ENCODE measurements around the gene A3GALT2. TPM values are rescaled to one million over a fixed set of nuclear protein-coding genes. Genes with fewer than 3 reads are reported as not detected.

A3GALT2 gene
- total RNA-seq, 1 experiment from 2014 or later, result not detected

DNA sequence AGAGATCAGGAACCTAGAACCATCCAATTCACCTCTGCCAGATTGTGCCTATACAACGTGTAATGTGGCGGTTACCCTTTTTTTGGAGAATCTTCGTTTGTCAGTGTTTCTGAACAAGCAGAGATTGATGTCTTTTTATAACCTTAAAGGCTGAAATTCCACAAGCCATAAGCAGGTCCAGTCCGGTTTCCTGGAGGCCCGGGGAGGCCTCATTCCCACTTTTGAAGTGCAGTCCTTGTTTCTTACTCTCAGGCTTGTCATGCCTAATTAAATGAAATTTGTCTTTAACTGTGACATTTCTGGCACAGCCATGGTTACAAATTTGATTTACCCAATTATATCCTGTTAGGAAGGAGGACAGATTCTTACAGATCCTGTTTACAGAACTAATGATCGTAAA is 36.8 kb downstream of the A3GALT2 start:
- Histone ChIP-seq H2AFZ (ENCODE audit: low read length) (no peak overlapping the region), H3K4me2 (ENCODE audit: low read depth, low read length, poor library complexity, severe bottlenecking) (no peak overlapping the region), H3K4me3 (ENCODE audit: low read length) (no peak overlapping the region), H3K27me3 (ENCODE audit: low read length) (no peaks in the 10 kb centered on the region), H3K9ac (ENCODE audit: low read length) (no peak overlapping the region), H3K9me2 (replicated peaks; ENCODE audit: insufficient read depth, low read length) (no peaks in the 10 kb centered on the region), H3K9me3 (ENCODE audit: low read length) (no peaks in the 10 kb centered on the region), H3K27ac (ENCODE audit: low read length) (no peak overlapping the region), H3K4me1 (ENCODE audit: low read length) (no peaks in the 10 kb centered on the region), H3K79me2 (ENCODE audit: low read length) (no peaks in the 10 kb centered on the region), H4K20me1 (ENCODE audit: insufficient read depth, low read depth, low read length) (no peaks in the 10 kb centered on the region), H3K36me3 (ENCODE audit: insufficient read depth, low read length) (no peaks in the 10 kb centered on the region)
- no peak for DNase-seq

DNA sequence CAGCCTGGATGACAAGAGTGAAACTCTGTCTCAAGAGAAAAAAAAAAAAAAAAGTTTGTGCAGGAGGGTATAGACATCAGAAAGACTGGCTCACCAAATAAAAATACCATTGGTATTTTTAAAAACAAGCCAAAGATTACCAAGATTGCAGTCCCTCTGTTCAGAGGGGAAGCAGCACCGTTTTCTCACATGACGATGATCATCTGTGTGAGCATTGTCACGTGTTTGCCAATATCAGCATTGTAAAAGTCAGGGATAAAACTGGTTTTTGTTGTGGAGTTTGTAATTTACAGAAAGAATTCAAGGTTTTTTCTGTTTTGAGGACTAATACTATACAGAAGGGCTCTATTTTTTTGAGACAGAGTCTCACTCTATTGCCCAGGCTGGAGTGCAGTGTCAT is 38.1 kb downstream of the A3GALT2 start:
- no peak for DNase-seq
- H3K27ac ChIP-seq (ENCODE audit: low read length), result no peak overlapping the region
- peaks cover 7% of the 10 kb centered on the region for H3K4me1 ChIP-seq (ENCODE audit: low read length)
- H3K36me3 ChIP-seq (ENCODE audit: insufficient read depth, low read length), result no peaks in the 10 kb centered on the region
- no peaks in the 10 kb centered on the region for H3K79me2 ChIP-seq (ENCODE audit: low read length)
- no peaks in the 10 kb centered on the region for H4K20me1 ChIP-seq (ENCODE audit: insufficient read depth, low read depth, low read length)
- no peaks in the 10 kb centered on the region for H3K27me3 ChIP-seq (ENCODE audit: low read length)
- H3K4me3 ChIP-seq (ENCODE audit: low read length), result no peak overlapping the region
- H3K9me3 ChIP-seq (ENCODE audit: low read length), result no peaks in the 10 kb centered on the region
- H3K9ac ChIP-seq (ENCODE audit: low read length), result no peak overlapping the region
- no peak overlapping the region for H2AFZ ChIP-seq (ENCODE audit: low read length)
- no peak overlapping the region for H3K4me2 ChIP-seq (ENCODE audit: low read depth, low read length, poor library complexity, severe bottlenecking)
- no peaks in the 10 kb centered on the region for H3K9me2 ChIP-seq (replicated peaks; ENCODE audit: insufficient read depth, low read length)

- Histone ChIP-seq H3K79me2 (ENCODE audit: low read length) (no peaks in the 10 kb centered on the region), H3K4me2 (ENCODE audit: low read depth, low read length, poor library complexity, severe bottlenecking) (no peak overlapping the region), H3K9ac (ENCODE audit: low read length) (no peak overlapping the region), H4K20me1 (ENCODE audit: insufficient read depth, low read depth, low read length) (no peaks in the 10 kb centered on the region), H3K27ac (ENCODE audit: low read length) (no peak overlapping the region), H3K4me1 (ENCODE audit: low read length) (peaks cover 7% of the 10 kb centered on the region), H3K4me3 (ENCODE audit: low read length) (no peak overlapping the region), H3K36me3 (ENCODE audit: insufficient read depth, low read length) (no peaks in the 10 kb centered on the region), H3K9me2 (replicated peaks; ENCODE audit: insufficient read depth, low read length) (no peaks in the 10 kb centered on the region), H2AFZ (ENCODE audit: low read length) (no peak overlapping the region), H3K27me3 (ENCODE audit: low read length) (no peaks in the 10 kb centered on the region), H3K9me3 (ENCODE audit: low read length) (no peaks in the 10 kb centered on the region)
- no peak for DNase-seq
These were observed 39.2 kb downstream of the A3GALT2 start for GRCh38 chr1:33281554-33282303.

- H3K79me2 ChIP-seq (ENCODE audit: low read length), result no peaks in the 10 kb centered on the region
- H3K9me3 ChIP-seq (ENCODE audit: low read length), result no peaks in the 10 kb centered on the region
- no peak for DNase-seq
- no peak overlapping the region for H3K27ac ChIP-seq (ENCODE audit: low read length)
- no peak overlapping the region for H3K4me2 ChIP-seq (ENCODE audit: low read depth, low read length, poor library complexity, severe bottlenecking)
- no peaks in the 10 kb centered on the region for H4K20me1 ChIP-seq (ENCODE audit: insufficient read depth, low read depth, low read length)
- H3K4me3 ChIP-seq (ENCODE audit: low read length), result no peak overlapping the region
- H3K9me2 ChIP-seq (replicated peaks; ENCODE audit: insufficient read depth, low read length), result no peaks in the 10 kb centered on the region
- H2AFZ ChIP-seq (ENCODE audit: low read length), result no peak overlapping the region
- no peak overlapping the region for H3K9ac ChIP-seq (ENCODE audit: low read length)
- H3K27me3 ChIP-seq (ENCODE audit: low read length), result no peaks in the 10 kb centered on the region
- H3K4me1 ChIP-seq (ENCODE audit: low read length), result peaks cover 10% of the 10 kb centered on the region
- H3K36me3 ChIP-seq (ENCODE audit: insufficient read depth, low read length), result no peaks in the 10 kb centered on the region
These were observed 40.7 kb downstream of the A3GALT2 start for GRCh38 chr1:33280091-33280661.

DNA sequence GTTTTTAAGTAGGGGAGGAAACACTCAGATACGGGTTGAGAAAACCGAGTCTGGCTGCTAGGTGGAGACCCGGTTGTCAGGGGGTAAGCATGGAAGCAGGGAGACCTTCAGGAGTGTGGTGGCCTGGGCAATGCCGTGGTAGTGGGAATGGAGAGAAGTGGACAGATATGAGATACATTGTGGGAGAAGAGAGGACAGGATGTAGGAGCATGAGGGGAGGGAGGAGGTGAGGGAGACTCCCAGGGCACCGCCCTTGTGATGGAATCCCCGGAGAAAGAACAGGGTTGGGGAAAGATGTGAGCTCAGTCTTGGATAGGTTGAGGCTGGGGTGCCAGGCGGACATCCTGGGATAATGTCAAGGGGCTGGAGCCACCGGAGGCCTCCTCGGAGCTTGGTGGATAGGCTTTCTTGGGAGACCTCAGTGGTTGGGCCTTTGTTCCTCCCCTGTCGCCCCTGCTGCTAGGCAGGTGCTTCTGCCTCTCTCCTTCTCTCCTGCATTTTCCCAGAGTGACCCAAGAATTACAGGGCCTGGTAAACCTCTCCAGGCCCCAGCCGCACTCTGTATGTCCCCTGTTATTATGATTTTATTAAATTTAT is 43.3 kb downstream of the A3GALT2 start:
- Histone ChIP-seq H3K4me3 (ENCODE audit: low read length) (no peak overlapping the region), H4K20me1 (ENCODE audit: insufficient read depth, low read depth, low read length) (no peaks in the 10 kb centered on the region), H3K27ac (ENCODE audit: low read length) (no peak overlapping the region), H3K4me1 (ENCODE audit: low read length) (peaks cover 27% of the 10 kb centered on the region), H3K79me2 (ENCODE audit: low read length) (no peaks in the 10 kb centered on the region), H3K36me3 (ENCODE audit: insufficient read depth, low read length) (no peaks in the 10 kb centered on the region), H3K9ac (ENCODE audit: low read length) (no peak overlapping the region), H3K9me2 (replicated peaks; ENCODE audit: insufficient read depth, low read length) (no peaks in the 10 kb centered on the region), H3K9me3 (ENCODE audit: low read length) (no peaks in the 10 kb centered on the region), H2AFZ (ENCODE audit: low read length) (no peak overlapping the region), H3K4me2 (ENCODE audit: low read depth, low read length, poor library complexity, severe bottlenecking) (no peak overlapping the region), H3K27me3 (ENCODE audit: low read length) (no peaks in the 10 kb centered on the region)
- DNase-seq, result no peak

DNA sequence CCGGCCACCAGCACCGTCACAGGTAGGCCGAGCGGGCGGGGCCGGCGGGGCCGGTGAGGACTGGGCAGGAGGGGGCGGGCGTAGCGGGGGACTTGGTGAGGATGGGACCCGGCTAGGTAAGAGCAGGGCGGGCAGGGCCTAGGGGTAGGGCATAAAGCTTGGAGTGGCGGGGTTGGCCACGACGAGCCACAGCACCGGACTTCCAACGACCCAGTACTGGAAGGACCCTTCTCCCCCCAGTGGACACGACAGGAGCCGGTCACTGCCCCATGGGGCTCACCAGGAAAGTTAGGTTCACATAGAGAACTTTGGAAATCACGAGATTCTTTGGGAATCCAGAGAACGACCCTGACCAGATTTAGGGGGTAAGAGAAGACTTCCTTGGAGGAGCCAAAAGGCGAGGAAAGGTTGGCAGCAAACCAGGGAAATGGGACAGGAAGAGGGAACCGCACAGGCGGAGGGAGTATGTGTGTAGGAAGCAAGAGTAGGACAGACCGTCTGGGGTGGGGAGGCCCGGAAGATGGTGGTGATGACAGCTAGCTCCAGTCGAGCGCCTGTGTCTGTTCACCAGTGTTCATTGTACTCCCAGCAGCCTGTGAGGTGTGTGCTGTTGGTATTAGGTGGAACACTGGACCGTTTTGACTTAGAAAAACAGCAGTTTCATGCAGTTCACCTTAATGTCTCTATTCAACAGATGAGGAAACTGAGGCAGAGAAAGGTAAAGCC is 44.2 kb downstream of the A3GALT2 start:
- H3K9ac ChIP-seq (ENCODE audit: low read length), result no peak overlapping the region
- H3K4me3 ChIP-seq (ENCODE audit: low read length), result no peak overlapping the region
- peaks cover 27% of the 10 kb centered on the region for H3K4me1 ChIP-seq (ENCODE audit: low read length)
- no peak overlapping the region for H2AFZ ChIP-seq (ENCODE audit: low read length)
- no peaks in the 10 kb centered on the region for H4K20me1 ChIP-seq (ENCODE audit: insufficient read depth, low read depth, low read length)
- H3K4me2 ChIP-seq (ENCODE audit: low read depth, low read length, poor library complexity, severe bottlenecking), result no peak overlapping the region
- no peaks in the 10 kb centered on the region for H3K79me2 ChIP-seq (ENCODE audit: low read length)
- H3K9me2 ChIP-seq (replicated peaks; ENCODE audit: insufficient read depth, low read length), result no peaks in the 10 kb centered on the region
- H3K27ac ChIP-seq (ENCODE audit: low read length), result no peak overlapping the region
- H3K27me3 ChIP-seq (ENCODE audit: low read length), result no peaks in the 10 kb centered on the region
- no peaks in the 10 kb centered on the region for H3K36me3 ChIP-seq (ENCODE audit: insufficient read depth, low read length)
- no peak for DNase-seq
- no peaks in the 10 kb centered on the region for H3K9me3 ChIP-seq (ENCODE audit: low read length)

DNA sequence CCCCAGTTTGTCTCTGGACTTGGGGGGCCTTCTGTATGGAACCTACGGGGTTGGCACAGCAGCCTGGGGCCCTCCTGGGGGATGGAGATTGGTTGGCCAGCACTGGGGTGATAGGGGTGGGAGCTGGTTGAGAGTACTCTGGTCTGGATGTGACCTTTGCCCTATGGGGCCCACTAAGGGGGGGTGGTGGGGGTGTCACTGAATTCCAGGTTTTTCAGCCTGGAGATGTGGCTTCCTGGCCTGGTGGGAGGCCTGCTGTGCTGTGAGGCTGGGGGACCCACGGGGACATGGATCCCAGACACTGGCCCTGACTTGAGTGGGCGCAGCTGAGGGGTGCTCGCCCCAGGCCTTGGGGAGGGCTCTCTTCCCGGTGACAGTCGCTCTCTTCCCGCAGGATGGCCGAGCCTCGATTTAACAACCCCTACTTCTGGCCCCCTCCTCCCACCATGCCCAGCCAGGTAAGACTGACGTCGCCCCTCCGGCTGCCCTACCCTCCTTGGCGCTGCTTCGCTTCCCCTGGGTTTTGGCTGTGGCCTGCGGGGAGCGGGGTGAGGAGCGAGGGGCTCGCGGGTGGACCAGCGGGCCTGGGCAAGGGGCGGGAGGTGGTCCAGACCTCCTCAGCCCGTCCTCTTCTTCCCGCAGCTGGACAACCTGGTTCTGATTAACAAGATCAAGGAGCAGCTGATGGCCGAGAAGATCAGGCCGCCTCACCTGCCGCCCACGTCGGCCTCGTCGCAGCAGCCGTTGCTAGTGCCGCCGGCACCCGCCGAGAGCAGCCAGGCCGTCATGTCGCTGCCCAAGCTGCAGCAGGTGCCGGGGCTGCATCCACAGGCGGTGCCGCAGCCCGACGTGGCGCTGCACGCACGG is 45.0 kb downstream of the A3GALT2 start:
- no peak overlapping the region for H3K4me3 ChIP-seq (ENCODE audit: low read length)
- no peak for DNase-seq
- H3K4me2 ChIP-seq (ENCODE audit: low read depth, low read length, poor library complexity, severe bottlenecking), result no peak overlapping the region
- H3K27ac ChIP-seq (ENCODE audit: low read length), result no peak overlapping the region
- no peaks in the 10 kb centered on the region for H3K9me2 ChIP-seq (replicated peaks; ENCODE audit: insufficient read depth, low read length)
- H3K27me3 ChIP-seq (ENCODE audit: low read length), result no peaks in the 10 kb centered on the region
- H2AFZ ChIP-seq (ENCODE audit: low read length), result no peak overlapping the region
- H4K20me1 ChIP-seq (ENCODE audit: insufficient read depth, low read depth, low read length), result no peaks in the 10 kb centered on the region
- no peak overlapping the region for H3K9ac ChIP-seq (ENCODE audit: low read length)
- no peaks in the 10 kb centered on the region for H3K36me3 ChIP-seq (ENCODE audit: insufficient read depth, low read length)
- no peaks in the 10 kb centered on the region for H3K9me3 ChIP-seq (ENCODE audit: low read length)
- peaks cover 27% of the 10 kb centered on the region for H3K4me1 ChIP-seq (ENCODE audit: low read length)
- H3K79me2 ChIP-seq (ENCODE audit: low read length), result no peaks in the 10 kb centered on the region

All from Karpas-422 (cell line).